ENCODE measurements around the gene ATP6V1C2.

ATP6V1C2 gene

GRCh38 chr2:10806543-10806942, 85.1 kb downstream of the ATP6V1C2 start:
- H3K27ac ChIP-seq, result no peak overlapping the region
- TF ChIP-seq ZFX (IDR thresholded peaks at IDR 0.05), result no peak
- no peak for TF ChIP-seq CTCF (conservative IDR thresholded peaks at IDR 0.05)

GRCh38 chr2:10810202-10811161, 89.1 kb downstream of the ATP6V1C2 start:
- TF ChIP-seq CTCF (conservative IDR thresholded peaks at IDR 0.05) (no peak), ZFX (IDR thresholded peaks at IDR 0.05) (no peak)
- no peak overlapping the region for H3K27ac ChIP-seq

- peak overlapping the region; percentile 89 for H3K27ac ChIP-seq
- TF ChIP-seq CTCF (conservative IDR thresholded peaks at IDR 0.05), result no peak
- TF ChIP-seq ZFX (IDR thresholded peaks at IDR 0.05), result no peak
These were observed 90.1 kb downstream of the ATP6V1C2 start for GRCh38 chr2:10811517-10811916.

- H3K27ac ChIP-seq, result peak within 1 kb of the TSS; percentile 89
- TF ChIP-seq CTCF (conservative IDR thresholded peaks at IDR 0.05) (no peak), ZFX (IDR thresholded peaks at IDR 0.05) (peak; percentile 87)
These were observed 91.1 kb downstream of the ATP6V1C2 start, which contains the start of gene PDIA6 for GRCh38 chr2:10812362-10813162. Gene PDIA6, minus strand, starts transcription at chr2:10812785. Its CDS starts 89 bp downstream, at chr2:10812696.

GRCh38 chr2:10813163-10814138, 92.0 kb downstream of the ATP6V1C2 start:
- H3K27ac ChIP-seq, result peak overlapping the region; percentile 89

- TF ChIP-seq CTCF (conservative IDR thresholded peaks at IDR 0.05), result no peak
- TF ChIP-seq ZFX (IDR thresholded peaks at IDR 0.05), result no peak
- no peak overlapping the region for H3K27ac ChIP-seq
These were observed 92.7 kb downstream of the ATP6V1C2 start for GRCh38 chr2:10814142-10814541.
